Amygdala (tissue), 56 donors: ENCODE results near the gene CALD1.

ENCODE experiments used
- DNase-seq, 56 donors: peaks; one replicate each; lab custom pipeline; 2025; lab: John Stamatoyannopoulos, UW

CALD1 gene

GRCh38 chr7:134988161-134988560 lies 208.7 kb downstream of the CALD1 start:
- DNase-seq, result no peak

GRCh38 chr7:134991469-134992339 lies 212.3 kb downstream of the CALD1 start:
- no peak for DNase-seq

- no peak for DNase-seq
These were observed 213.3 kb downstream of the CALD1 start for GRCh38 chr7:134992626-134993179.

GRCh38 chr7:134993877-134994456 lies 214.5 kb downstream of the CALD1 start:
- DNase-seq, result no peak

- no peak for DNase-seq
These were observed 216.0 kb downstream of the CALD1 start for GRCh38 chr7:134995239-134996096.

- no peak for DNase-seq
These were observed 216.7 kb downstream of the CALD1 start for GRCh38 chr7:134996097-134996550.

- DNase-seq, result no peak
These were observed 217.9 kb downstream of the CALD1 start for GRCh38 chr7:134997214-134997885.

- DNase-seq, result no peak
These were observed 219.7 kb downstream of the CALD1 start for GRCh38 chr7:134999136-134999535.

- no peak for DNase-seq
These were observed 222.1 kb downstream of the CALD1 start for GRCh38 chr7:135001390-135002165.

- no peak for DNase-seq
These were observed 232.8 kb downstream of the CALD1 start for GRCh38 chr7:135012229-135012628.
